HG03175 (cell line): Measurements from ENCODE around the gene TAX1BP1.

Experiments
- ATAC-seq: cut with Tn5 transposase; IDR thresholded peaks from one replicate; pipeline ENCODE4 v1.9.1; 2021; ENCODE audit warnings: mild to moderate bottlenecking, moderate library complexity; ENCODE audit not compliant: unreplicated experiment

The TAX1BP1 gene

GRCh38 chr7:27777662-27778061 is 37.7 kb downstream of the TAX1BP1 start:
- ATAC-seq = no peak

DNA sequence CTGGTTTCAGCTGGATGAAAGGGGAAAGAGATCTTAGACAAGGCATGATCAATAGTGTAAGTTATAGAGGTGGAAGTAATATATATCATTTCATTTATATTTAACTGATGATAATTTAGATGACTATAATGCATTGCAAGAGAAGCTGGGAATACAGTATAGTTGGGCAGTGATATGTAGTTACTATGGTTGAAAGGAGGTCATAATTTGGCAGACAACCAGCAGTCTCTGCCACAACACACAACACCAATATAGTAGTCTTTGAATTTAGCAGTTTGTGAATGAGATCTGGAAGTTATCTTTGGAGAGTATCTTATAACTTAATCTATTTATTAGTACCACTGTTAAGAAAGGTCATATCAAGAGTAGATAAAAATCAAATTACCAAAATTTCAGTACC is 39.9 kb downstream of the TAX1BP1 start:
- ATAC-seq = no peak

DNA sequence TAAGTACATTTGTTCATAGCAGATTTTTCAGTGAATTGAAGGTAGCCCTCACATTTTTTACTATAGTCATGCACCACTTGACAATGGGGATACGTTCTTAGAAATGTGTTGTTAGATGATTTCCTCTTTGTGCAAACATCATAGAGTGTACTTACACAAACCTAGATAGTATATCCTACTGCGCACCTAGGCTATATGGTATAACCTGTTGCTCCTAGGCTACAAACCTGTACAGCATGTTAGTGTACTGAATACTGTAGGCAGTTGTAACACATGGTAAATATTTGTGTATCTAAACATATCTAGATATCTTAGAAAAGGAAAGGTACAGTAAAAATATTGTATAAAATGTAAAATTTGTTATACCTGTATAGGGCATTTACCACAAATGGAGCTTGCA is 41.2 kb downstream of the TAX1BP1 start:
- no peak for ATAC-seq

- ATAC-seq = no peak
Observed at GRCh38 chr7:27782849-27783248, 42.9 kb downstream of the TAX1BP1 start.

GRCh38 chr7:27784399-27785053 is 44.6 kb downstream of the TAX1BP1 start:
- ATAC-seq = no peak

DNA sequence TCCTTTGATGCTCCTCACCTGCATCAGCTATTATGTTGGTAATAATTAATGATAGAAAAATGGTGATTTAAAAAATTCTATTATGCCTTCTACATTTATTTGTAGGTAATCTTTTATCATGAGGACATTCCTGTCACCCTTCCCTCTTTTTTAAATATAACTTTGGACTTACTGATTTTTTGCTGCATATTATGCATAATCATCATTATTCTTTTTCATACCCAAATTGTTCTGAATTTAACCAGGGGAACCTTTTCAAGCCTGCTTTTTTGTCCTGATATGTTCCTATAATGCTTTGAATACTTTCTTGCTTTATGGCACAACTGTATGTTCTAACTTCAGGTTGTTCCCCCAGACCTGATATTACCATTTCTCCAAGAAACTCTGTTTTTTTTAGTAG is 48.5 kb downstream of the TAX1BP1 start:
- ATAC-seq = no peak

DNA sequence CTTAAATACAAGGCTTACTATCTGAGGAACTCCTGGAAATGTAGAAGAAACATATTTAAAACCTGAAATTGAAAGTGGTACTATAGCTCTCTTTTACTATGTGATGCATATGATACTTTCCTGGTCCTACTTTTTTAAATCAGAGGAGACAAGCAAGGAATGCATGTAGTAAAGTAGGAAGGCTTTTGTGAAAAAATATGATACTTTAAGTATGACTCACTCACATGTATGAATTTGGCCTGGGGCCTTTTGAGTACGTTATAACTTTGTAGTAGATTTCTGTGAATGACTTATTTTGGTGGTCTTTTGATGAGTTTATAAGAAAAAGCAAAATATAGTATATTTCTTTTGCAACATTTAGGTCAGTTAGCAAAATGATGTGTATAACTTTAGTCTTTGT is 53.8 kb downstream of the TAX1BP1 start:
- ATAC-seq = no peak

DNA sequence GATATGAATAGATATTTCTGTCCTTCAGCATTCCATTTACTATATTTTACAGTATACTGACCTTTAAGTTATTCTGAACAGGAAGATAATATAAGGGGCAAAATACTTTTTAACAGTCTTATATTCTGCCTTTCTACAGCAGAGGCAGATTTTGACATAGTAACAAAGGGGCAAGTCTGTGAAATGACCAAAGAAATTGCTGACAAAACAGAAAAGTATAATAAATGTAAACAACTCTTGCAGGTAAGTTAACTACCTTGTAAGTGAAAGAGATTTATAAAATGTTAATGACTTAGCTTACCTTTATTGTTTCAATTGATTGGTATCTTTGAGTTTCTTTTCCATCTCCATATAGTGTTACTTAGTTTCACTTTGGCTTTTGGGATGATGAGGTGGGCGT is 56.0 kb downstream of the TAX1BP1 start:
- ATAC-seq = no peak

DNA sequence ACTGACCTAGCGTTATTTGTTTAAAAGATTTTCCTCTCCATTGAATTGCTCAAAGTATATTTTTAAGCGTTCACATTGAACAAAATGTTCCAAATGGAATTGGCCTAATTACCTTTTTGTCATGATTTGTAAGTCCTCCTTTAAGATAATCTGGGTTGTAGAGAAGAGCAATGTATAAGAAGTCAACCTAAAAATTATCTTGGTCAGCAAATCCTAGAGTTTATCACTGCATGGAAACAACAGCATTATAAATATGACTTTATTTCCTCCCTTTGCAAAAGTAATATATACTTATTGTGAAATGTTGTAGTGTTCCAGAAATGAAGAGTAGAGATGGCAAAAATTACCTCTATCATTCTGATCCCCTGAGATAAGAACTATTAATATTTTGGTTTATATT is 59.2 kb downstream of the TAX1BP1 start:
- no peak for ATAC-seq

GRCh38 chr7:27802999-27803398 is 63.0 kb downstream of the TAX1BP1 start:
- no peak for ATAC-seq

DNA sequence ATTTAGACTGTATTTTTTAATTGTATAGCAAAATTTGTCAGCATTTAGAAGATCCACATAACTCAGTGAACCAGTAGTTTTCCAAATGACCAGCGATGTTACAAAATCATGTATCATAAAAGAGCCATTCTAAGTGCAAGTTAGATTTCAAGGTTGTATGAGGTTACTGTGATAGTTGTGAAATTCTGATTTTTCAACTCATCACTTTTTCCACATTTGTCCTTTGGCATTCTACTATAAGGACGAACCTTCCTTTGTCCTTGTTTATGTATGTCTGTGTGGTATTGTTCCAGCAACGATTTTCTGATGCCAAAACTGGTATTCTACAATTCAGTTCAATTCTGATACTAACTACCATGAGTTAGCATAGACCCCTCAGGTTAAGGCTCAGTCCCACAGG is 64.2 kb downstream of the TAX1BP1 start:
- no peak for ATAC-seq

- no peak for ATAC-seq
Observed at GRCh38 chr7:27808626-27809025, 68.7 kb downstream of the TAX1BP1 start.

- no peak for ATAC-seq
Observed at GRCh38 chr7:27810186-27810585, 70.2 kb downstream of the TAX1BP1 start.

GRCh38 chr7:27812706-27813105 is 72.7 kb downstream of the TAX1BP1 start:
- ATAC-seq = no peak

GRCh38 chr7:27822245-27822644 is 82.3 kb downstream of the TAX1BP1 start:
- ATAC-seq = no peak

- no peak for ATAC-seq
Observed at GRCh38 chr7:27825891-27826290, 85.9 kb downstream of the TAX1BP1 start.

DNA sequence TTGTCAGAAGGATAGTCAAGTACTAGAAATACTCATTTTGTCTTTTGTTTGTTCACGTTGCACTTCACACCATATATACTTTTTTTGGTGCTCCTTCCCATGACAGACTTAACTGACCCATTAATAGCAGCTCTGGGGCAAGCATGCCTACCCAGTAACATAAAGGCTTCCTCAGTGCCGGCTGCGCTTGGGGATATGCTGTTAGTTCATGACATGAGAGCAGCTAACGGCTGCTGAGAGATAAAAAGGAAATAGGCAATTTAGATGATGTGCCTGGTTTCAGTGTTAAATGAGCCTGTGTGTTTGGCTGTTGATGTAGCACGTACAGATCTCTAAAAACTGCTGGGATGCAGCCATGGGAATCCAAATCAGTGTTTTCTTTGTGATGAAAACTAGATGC is 86.4 kb downstream of the TAX1BP1 start:
- no peak for ATAC-seq

DNA sequence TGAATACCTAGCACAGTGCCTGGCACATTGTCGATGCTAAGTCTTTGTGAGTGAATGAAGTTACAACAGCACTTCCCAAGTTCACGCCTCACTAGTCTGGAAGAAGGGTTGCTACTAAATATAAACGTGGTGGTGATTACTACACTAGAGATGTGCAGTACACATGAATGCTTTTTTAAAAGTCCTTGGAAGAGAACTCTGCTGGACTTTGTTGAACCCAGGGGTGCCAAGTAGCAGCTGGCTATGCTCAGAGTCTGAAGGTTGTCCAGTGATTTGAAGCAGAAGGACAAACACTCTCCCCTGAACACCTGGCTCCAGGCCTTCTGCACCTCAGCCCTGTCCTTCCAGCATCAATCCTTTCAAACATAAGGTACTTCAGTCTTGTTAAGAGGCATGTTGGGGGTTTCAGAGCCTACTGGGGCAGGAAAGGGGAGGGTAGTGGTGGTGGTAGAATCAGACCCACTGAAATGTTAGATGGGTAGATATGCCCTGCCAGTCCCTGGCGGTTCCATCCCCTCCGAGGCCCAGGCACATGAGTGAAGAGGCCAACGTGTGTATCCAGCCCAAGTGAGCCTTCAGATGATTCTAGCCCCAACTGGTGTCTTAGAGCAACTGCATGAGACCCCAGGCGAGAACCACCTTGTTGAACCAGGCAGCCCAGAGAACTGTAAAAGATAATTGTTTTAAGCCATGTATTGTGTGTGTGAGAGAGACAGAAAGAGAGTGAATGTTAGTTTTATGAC is 94.4 kb downstream of the TAX1BP1 start:
- no peak for ATAC-seq

GRCh38 chr7:27835376-27835775 is 95.4 kb downstream of the TAX1BP1 start:
- ATAC-seq = no peak

GRCh38 chr7:27836536-27836935 is 96.6 kb downstream of the TAX1BP1 start:
- no peak for ATAC-seq

DNA sequence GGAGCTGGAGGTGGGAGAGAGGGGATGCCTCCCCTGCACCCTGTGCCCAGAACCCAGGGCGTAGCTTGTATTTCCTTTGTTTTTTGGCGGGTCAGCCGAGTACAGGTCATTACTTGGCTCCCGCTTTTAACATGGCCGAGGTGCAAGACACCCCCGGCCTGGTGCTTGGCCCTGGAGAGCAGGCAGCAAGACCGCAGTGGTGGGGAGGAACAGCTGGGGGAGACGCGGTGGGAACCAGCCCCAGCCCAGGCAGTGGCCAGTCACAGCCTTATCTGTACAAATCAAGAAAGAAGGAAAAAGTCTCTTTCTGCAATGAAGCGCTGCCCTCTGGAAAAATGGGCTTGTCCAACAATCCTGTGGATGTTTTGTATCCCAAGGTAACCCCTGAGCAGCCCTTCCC is 99.1 kb downstream of the TAX1BP1 start:
- no peak for ATAC-seq

- no peak for ATAC-seq
Observed at GRCh38 chr7:27840313-27840712, 100.4 kb downstream of the TAX1BP1 start.
